HG03060 (cell line): Measurements from ENCODE around the gene TMEM252.

Source experiments
- ATAC-seq: cut with Tn5 transposase; IDR thresholded peaks from one replicate; pipeline ENCODE4 v1.9.1; 2021; ENCODE audit warnings: low read depth, moderate number of reproducible peaks; ENCODE audit not compliant: unreplicated experiment

Gene TMEM252

GRCh38 chr9:68500457-68501381 is 40.0 kb downstream of the TMEM252 start:
- ATAC-seq, result no peak

GRCh38 chr9:68498816-68499215 is 41.9 kb downstream of the TMEM252 start:
- no peak for ATAC-seq

- ATAC-seq, result no peak
These were observed 43.1 kb downstream of the TMEM252 start for GRCh38 chr9:68497629-68498028.

- ATAC-seq, result no peak
These were observed 44.3 kb downstream of the TMEM252 start for GRCh38 chr9:68496356-68496755.

GRCh38 chr9:68495247-68495646 is 45.4 kb downstream of the TMEM252 start:
- ATAC-seq, result no peak

GRCh38 chr9:68493958-68494577 is 46.6 kb downstream of the TMEM252 start:
- ATAC-seq, result no peak

GRCh38 chr9:68493541-68493940 is 47.1 kb downstream of the TMEM252 start:
- ATAC-seq, result no peak

- ATAC-seq, result no peak
These were observed 47.9 kb downstream of the TMEM252 start for GRCh38 chr9:68492806-68493205.

- ATAC-seq, result no peak
These were observed 51.0 kb downstream of the TMEM252 start for GRCh38 chr9:68489646-68490045.

GRCh38 chr9:68488126-68488525 is 52.6 kb downstream of the TMEM252 start:
- ATAC-seq, result no peak
